Measurements from ENCODE around the gene UCMA. TPM values are rescaled to one million over a fixed set of nuclear protein-coding genes. Genes with fewer than 3 reads are reported as not detected.
"Not testable (repeated sequence)": the region's sequence is repeated elsewhere in the genome, so short reads cannot be mapped to it uniquely, and the experiment has no call there.

Gene UCMA
- total and polyA plus RNA-seq, 10 donors, result not detected

GRCh38 chr10:13239923-13240322 is 5.7 kb upstream of the UCMA start:
- Histone ChIP-seq H3K4me1 (no peaks in the 10 kb centered on the region), H3K27me3 (replicated peaks in 1 of 7) (no peaks in the 10 kb centered on the region), H3K36me3 (no peaks in the 10 kb centered on the region), H3K9me3 (no peaks in the 10 kb centered on the region), H3K27ac (no peak overlapping the region), H3K4me3 (no peak overlapping the region)
- WGBS, 5 donors, result 89 to 97% (median 94%) methylated on average over 7 of the region's 7 CpGs
- DNase-seq, result no peak
- TF ChIP-seq CTCF (IDR thresholded peaks at IDR 0.05 in 8 of 11, conservative IDR thresholded peaks at IDR 0.05 in 3 of 11) (no peak), POLR2AphosphoS5 (IDR thresholded peaks at IDR 0.05) (no peak), POLR2A (IDR thresholded peaks at IDR 0.05) (no peak)
- intact Hi-C loops (cut with DNase I; ENCODE audit: low total_unique reads), result no loop called here

GRCh38 chr10:13238271-13239077 is 4.3 kb upstream of the UCMA start:
- intact Hi-C loops (cut with DNase I; ENCODE audit: low total_unique reads), result no loop called here
- no peaks in the 10 kb centered on the region for H3K9me3 ChIP-seq
- DNase-seq, result no peak
- 79 to 92% (median 91%) methylated on average over 16 of the region's 16 CpGs for WGBS, 5 donors
- H3K4me3 ChIP-seq, result no peak overlapping the region
- no peak overlapping the region for H3K27ac ChIP-seq
- peaks cover 0 to 8% (median 0%) of the 10 kb centered on the region in 7 donors for H3K27me3 ChIP-seq (replicated peaks in 1 of 7)
- no peaks in the 10 kb centered on the region for H3K4me1 ChIP-seq
- no peak for TF ChIP-seq POLR2AphosphoS5 (IDR thresholded peaks at IDR 0.05)
- no peak for TF ChIP-seq POLR2A (IDR thresholded peaks at IDR 0.05)
- no peak for TF ChIP-seq CTCF (IDR thresholded peaks at IDR 0.05 in 8 of 11, conservative IDR thresholded peaks at IDR 0.05 in 3 of 11)
- H3K36me3 ChIP-seq, result no peaks in the 10 kb centered on the region

GRCh38 chr10:13236638-13237037 is 2.5 kb upstream of the UCMA start:
- no peaks in the 10 kb centered on the region for H3K4me1 ChIP-seq
- no peak for DNase-seq
- 81 to 89% (median 86%) methylated on average over 8 of the region's 8 CpGs for WGBS, 5 donors
- H3K36me3 ChIP-seq, result no peaks in the 10 kb centered on the region
- intact Hi-C loops (cut with DNase I; ENCODE audit: low total_unique reads), result no loop called here
- no peak overlapping the region for H3K27ac ChIP-seq
- no peaks in the 10 kb centered on the region for H3K9me3 ChIP-seq
- peaks cover 0 to 13% (median 0%) of the 10 kb centered on the region in 7 donors for H3K27me3 ChIP-seq (replicated peaks in 1 of 7)
- TF ChIP-seq POLR2AphosphoS5 (IDR thresholded peaks at IDR 0.05) (no peak), POLR2A (IDR thresholded peaks at IDR 0.05) (no peak), CTCF (IDR thresholded peaks at IDR 0.05 in 8 of 11, conservative IDR thresholded peaks at IDR 0.05 in 3 of 11) (no peak)
- H3K4me3 ChIP-seq, result no peak overlapping the region

GRCh38 chr10:13234736-13235135 is 562 bp upstream of the UCMA start:
- H3K27ac ChIP-seq, result not testable (repeated sequence)

More at GRCh38 chr10:13234736-13235135, 562 bp upstream of the UCMA start:
- H3K9me3 ChIP-seq; DNase-seq; H3K4me1 ChIP-seq; H3K36me3 ChIP-seq; intact Hi-C loops (cut with DNase I; ENCODE audit: low total_unique reads); H3K4me3 ChIP-seq: not testable (repeated sequence)
- WGBS, 5 donors, result 82 to 94% (median 86%) methylated on average over 13 of the region's 13 CpGs
- H3K27me3 ChIP-seq (replicated peaks in 1 of 7), result peaks cover 0 to 13% (median 0%) of the 10 kb centered on the region in 7 donors

Data from spleen (tissue), 11 donors.